OCI-M1 (cell line): ENCODE measurements around the gene LDHAL6B.

ENCODE experiments used
- DNase-seq: peaks from one replicate; lab custom pipeline; 2025; lab: John Stamatoyannopoulos, UW

Gene LDHAL6B

DNA sequence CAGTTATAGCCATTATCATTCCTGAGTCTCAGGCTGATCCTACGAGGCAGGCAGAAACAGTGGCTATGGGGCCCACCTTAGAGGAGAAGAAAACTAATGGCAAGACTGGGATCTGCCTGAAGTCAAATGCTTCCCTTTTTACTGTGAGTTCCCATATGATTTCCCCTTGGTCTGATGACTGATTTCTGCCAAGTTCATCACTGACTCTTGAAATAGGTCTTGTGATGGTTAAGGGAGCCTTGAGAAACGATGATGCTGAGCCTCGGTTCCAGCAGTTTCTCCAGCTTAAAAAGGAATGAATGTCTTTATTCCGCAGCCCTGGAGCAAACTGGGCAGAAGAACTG lies 29.4 kb upstream of the LDHAL6B start:
- no peak for DNase-seq

DNA sequence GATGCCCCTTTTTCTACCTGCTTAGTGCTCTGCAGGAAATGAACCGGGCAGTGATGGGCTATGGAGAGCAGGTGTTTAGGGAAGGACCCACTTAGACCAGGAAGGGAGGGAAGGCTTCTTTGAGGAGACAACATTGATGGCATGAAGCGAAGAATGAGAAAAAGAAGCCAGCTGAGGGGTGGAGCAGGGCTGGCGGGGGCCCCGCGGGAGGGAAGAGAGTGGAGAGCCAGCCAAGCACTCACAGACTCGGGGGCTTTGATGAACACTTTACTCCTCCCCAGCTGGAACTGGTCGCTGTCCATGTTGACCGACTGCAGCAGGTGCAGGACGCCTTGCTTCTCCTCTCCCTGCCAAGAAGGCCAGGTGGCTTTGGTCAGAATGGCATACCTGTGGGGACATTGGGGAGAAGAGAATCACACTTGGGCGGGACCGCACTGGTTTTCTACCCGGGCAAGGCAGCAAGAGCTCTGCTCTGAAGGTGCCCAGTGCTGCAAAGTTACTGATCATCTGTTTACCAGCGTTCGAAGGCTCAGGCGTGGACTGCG lies 28.4 kb upstream of the LDHAL6B start:
- DNase-seq = no peak

DNA sequence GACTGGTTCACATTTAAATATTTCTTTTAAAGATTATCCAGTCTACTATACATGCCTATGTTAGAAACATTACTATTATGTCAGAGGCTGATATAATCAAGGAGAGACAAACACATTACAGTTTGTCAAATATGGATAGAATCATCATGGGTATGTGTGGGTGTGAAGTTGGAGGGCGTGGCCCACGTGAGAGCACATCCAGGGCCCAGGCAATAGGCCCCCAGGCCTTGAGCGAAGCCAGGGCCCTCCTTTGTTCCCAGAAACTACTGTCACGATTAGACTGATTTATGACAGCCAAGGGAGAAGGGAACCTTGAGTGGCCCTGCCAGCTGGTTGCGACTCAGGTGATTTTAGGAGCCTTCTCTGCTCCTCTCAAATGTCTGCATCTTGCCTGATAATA lies 26.9 kb upstream of the LDHAL6B start:
- DNase-seq = no peak

DNA sequence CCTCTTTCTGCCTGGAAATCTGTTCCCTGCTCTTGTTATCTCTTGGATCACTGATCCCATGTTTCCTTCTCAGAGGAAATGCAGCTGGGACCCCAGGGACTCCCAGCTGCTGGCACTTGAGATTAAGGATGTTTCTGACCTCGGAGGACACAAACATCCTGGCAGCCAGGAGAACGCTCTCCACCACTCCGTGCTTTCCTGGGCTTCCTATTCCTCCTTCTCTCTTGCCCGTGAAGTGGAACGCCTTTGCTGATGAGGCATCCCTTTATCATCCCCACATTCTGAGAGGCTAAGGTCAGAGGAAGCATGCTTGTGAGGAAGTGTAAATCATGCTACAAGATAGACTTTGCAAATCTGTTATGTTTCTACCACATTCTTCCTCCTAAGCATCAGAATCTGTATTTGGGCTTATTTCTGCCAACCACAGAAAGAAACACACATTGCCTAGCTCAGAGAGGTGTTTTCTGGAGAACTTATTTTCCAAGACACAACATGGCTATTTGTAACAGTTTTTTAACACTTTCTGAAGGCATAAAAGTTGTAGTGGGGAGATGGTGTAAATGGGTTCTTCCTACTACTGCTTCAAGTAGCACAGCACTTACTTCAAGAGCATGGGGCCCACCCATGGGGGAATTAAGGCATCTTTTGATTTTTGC lies 25.6 kb upstream of the LDHAL6B start:
- no peak for DNase-seq

DNA sequence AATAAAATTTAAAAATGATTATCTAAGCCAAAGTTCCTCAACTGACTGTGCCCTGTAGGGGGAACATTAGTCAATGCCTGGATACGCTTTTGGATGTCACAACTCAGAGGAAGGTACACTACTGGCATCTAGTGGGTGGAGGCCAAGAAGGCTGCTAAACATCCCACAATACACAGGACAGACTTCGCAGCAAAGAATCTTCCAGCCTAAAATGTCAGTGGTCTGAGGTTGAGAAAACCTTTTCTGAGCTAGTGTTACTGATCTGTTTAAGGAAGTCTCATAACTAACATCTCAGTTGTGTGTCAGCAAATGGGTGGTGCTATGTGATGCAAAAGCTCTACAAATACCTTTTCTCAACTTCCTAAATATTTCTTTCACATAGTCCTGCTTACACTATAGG lies 20.9 kb upstream of the LDHAL6B start:
- peak; percentile 35 for DNase-seq

DNA sequence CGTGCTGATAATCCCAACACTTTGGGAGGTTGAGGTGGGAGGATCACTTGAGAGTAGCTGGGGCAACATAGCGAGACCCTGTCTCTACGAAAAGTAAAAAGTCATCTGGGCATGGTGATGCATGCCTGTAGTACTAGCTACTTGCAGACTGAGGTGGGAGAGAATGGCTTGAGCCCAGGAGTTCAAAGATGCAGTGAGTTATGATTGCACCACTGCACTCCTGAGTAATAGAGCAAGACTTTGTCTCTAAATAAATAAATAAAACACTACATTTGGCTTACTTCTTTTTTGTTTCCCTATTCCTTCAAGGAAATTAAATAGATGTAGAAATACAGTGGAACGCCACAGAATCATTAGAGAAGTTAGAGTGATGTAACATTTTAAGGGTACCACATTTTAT lies 20.1 kb upstream of the LDHAL6B start:
- no peak for DNase-seq

DNA sequence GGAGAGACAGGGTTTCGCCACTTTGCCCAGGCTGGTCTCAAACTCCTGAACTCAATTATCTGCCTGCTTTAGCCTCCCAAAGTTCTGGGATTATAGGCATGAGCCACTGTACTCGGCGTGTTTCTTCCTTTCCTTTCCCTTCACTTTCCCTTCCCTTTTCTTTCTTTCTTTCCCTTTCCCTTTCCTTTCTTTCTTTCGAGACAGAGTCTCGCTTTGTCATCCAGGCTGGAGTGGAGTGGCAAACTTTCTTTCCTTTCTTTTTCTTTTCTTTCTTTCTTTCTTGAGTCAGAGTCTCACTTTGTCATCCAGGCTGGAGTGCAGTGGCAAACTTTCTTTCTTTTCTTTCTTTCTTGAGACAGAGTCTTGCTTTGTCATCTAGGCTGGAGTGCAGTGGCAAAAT lies 17.4 kb upstream of the LDHAL6B start:
- no peak for DNase-seq

DNA sequence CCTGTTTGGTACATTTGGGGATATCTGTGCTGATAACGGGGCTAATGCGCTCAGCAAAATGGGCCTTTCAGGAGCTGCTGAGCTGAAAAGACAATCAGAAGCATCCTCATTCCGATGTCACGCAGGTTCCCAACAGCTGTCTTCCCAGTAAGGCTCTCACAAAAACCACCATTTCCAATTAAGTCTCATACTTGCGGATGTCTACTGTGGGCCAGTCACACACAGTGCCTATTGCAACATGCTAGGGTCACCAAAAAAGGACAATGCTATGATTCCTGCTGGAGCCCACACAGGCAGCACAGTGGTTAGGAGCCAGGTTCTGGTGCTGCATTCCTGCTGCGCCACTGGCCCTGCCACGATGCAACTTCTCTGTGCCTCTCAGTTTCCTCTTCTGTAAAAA lies 16.4 kb upstream of the LDHAL6B start:
- DNase-seq = no peak

DNA sequence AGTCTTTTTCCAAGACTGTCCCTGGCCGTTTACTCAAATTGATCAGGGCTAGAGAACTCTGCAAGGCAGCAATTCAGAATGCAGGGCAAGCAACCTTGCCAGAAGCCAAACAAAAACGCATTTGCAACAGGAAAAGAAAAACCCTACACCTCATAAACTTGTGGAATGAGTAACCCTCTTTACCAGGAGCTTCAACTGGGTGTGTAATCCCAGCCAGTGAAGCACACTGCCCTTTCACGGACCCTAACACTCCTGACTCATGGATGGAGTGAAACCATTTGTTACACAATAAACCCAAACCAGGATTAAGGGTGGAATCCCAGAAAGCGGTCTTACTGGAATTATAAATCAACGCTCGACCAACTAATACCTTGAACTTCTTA lies 14.8 kb upstream of the LDHAL6B start:
- no peak for DNase-seq

DNA sequence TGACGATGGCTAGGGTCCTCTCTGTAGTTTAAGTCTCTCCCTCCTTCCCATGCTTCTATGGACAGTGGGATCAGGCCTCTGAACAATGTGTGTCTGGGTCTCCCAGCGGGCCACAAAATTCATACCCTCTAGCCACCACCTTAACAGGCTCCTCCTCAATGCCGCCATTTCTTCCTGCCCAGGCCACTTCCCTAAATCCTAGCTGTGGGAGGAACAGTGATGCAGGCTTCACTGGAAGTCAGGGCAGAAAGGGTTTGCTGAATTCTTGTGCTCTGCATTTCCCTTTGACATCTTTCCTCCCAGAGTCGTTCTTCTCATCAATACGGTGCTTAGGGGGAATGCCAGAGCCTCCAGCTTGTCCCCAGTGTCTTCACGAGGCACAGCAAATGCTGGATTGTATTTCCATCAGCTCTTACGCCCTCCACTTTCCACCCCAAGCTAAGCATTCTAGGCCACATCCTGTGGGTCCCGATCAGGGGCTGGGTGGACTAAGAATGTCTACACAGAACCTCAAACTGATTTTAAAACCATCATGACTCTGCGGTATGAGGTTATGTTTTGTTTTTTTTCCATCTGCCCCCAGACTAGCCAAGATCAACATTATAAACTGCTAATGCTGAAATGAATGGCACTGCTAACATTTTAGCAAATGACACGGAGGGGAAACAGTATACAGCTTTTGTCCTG lies 11.9 kb upstream of the LDHAL6B start:
- DNase-seq = no peak

DNA sequence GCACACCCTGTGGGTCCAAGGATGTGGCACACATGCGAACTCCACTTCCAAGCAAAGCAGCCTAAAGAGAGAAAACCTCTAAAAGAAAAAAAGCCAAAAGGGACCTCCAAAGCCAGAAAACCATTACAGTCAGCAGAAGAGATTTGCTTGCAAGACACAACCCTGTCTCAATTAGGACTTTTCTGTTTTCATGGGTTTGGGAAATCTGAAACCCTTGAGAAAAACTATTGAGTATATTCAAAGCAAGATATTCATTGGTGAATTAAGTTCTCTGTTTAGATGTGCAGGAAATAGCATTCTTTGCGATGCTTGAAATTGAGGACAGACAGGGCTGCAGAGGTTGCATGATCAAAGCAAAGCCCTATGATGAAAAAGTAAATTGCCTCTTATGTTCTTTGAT lies 10.2 kb upstream of the LDHAL6B start:
- DNase-seq = no peak

DNA sequence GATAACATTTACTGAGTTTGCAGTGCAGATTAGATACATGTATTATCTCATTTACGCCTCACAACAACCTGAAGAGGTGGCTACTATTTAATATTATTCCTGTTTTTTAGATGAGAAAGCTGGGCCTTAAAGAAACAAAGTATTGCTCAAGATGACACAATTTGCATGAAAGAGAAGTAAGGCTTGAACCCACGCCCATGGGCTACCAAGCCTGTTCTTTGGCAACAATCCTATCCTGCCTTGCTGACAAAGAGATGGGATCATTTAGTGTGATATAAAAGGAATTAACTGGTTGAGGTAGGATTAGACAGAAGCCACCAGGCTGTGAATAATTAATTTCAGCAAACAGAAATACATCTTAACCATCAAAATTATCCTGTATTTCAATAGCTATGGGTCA lies 9.2 kb upstream of the LDHAL6B start:
- no peak for DNase-seq

DNA sequence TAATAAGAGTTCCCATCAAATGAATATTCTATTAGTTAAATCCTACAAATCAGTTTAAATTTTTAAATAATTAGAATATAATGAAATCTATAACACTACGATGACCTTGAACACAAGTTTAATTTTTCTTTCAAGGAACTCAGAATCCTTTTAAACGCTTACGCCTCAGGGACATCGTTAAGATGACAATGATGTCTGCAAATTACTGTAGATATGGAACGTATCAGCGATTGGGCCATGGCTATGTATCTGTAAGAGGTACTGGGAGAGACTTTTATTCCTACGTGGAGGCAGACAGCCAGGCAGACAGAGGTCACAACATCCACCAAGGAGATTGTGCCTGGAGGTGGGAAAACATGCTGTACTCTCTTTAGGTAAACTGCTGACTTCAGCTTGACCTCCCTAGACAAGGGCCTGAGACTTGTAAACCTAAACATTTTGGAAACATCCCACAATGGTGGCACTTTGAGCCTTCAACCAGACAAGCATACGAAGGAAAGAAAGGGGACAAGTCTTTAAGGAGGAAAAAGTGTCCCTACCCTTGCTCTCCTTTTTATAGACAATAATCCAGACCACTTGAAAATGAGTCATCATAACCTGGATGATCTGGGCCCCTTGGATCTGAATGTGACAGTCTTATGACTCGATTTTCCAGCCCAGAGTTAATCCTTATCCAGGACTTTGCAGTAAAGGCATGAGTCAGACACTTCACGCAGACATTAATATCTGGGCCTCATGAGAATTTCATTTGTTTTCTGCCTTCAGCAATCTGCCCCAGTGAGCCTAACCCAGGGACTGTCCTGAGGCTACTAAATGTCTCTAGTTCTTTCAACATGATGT lies 6.8 kb upstream of the LDHAL6B start:
- no peak for DNase-seq

DNA sequence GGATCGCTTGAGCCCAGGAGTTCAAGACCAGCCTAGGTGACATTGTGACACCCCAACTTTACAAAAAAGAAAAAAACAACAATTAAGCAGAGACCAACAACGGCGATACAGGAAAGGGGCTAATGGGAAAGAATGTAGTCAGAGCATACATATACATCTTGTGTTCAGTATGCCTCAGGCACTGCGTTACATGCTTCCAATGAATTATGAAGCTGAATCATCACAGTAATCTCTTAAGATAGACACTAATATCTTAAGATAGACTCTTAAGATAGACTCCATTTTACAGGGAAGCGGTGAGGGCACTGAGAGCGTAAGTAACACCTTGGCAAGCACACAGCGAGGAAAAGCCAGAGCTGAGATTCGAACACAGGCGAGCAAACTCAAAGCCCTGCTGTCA lies 6.1 kb upstream of the LDHAL6B start:
- DNase-seq = no peak

DNA sequence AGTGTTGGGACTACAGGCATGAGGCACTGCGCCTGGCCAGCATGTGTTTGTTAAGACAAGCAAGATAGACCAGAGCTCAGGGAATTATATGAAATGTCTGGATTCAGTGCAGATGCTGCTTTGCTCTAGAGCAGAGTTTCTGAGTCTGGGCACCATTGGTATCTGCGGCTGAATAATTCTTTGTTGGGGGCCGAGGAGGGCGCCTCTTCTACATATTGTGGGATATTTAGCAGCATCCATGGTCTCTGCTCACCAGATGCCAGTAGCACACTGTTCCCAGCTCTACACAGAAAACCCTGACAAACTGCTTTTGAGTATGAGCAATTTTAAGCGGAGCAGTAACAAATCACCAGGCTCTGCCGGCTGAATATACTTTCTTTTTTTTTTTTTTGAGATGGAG lies 3.6 kb upstream of the LDHAL6B start:
- DNase-seq = no peak

DNA sequence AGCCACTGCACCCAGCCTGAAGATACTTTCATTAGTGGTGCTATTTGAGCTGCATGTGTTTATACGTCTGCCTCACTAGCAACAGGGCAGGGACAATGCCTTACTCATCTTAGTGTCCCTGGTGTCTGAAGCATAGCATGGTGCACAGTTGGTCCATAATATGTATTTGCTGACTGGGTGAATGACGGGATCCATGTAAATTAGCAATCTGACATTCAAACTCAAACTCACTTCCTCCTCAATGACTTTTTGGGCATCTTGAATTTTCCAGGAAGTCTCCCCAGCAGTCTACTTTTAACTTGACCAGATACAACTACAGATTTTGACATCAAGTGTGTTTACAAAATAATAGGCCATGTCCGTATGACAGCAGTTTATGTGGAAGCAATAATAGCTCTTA lies 3.0 kb upstream of the LDHAL6B start:
- DNase-seq = no peak

DNA sequence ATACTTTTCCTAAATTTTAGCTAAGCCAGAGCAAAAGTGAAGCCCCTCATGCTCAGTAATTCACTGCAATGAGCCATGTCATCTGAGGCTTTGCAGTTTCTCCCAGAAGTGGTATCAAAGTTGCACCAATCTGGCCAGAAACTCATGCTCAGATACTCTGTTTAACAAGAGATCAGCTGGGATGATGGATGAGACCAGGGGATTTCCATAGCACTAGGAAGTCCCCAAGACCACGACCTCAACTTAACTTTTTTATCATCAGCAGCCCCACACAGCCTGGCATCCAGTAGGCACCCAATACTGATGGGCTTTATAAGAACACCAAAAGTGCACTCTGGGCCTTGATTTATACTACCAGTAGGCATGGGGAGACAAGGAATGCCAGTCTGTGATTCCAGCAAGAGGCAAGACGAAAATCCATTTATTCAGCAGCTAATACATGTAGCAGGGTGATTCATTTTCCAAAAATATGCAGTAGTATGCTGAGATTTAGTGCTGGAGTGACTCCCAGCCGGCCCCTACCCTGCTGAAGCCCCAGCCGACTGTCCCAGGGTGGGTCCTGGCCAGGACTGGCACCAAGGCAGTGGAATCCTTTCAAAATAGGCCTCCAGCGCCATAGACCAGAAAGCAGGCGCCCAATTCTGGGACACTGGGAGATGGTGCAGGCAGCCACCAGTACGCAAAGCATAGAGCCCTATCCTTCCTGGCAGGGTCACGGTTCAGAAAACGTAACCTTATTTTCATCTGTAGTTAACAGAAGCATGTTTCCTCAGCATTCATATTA lies 612 bp upstream of the LDHAL6B start:
- DNase-seq = no peak

DNA sequence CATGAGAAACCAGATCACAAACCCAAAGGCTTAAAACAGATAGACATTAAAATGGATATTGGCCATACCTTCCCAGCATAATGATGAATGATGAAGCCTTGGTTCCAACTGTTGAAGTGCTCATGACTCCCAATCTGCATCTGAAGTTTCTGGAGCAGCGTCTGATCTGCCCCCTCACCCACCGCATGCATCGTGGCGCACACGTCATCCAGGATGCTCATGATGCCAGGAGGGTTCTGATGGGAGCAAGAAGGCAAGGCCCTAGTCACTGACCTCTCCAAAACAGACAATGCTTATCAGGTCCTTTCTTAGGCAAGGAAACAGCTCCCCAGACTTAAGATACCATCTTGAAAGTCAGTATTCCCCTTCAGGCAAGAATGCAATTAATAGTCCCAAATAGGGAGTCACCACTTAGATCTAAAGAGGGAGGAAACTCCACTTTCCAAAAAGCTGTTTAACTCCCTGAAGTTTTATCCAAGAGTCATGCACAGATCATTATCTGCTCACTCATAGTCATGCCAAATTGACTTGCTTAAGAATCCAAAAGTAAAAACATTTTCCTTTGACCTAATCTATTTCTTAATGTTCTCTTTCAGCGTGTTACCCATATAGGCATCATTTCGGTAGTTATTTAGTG lies 2.1 kb downstream of the LDHAL6B start:
- no peak for DNase-seq

DNA sequence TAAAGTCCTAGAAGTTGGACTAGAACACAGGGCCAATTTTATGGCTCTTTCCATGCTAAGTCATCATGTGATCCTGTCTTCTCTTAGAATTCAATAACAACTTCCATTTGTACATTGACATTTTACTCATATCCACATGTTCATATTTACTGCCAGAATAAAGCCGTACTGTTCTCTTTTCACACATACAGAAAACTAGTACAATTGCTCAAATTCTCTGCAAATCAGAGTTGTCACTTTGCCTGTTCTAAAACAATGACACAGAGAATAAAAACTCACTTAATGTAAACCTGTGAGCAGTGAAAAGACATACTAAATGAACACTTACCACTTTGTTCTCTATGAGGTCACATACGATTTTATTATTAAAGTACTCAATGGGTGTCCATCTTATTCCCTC lies 3.5 kb downstream of the LDHAL6B start:
- DNase-seq = no peak

DNA sequence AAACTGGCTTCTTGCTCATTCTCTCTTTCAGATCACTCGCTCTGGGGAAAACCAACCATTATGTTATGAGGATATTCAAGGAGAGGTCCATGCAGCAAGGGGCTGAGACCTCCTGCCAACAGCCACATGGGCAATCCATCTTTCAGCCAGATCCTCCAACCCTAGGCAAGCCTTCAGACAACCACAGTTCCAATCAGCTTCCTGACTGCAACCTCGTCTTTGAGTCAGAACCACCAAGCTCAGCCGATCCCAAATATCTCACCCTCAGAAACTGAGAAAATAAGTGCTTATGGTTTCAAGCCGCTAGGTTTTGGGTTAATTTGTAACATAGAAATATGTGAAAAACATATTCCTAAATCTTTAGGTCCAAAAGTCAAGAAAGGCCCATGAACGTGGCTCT lies 10.3 kb downstream of the LDHAL6B start:
- no peak for DNase-seq

DNA sequence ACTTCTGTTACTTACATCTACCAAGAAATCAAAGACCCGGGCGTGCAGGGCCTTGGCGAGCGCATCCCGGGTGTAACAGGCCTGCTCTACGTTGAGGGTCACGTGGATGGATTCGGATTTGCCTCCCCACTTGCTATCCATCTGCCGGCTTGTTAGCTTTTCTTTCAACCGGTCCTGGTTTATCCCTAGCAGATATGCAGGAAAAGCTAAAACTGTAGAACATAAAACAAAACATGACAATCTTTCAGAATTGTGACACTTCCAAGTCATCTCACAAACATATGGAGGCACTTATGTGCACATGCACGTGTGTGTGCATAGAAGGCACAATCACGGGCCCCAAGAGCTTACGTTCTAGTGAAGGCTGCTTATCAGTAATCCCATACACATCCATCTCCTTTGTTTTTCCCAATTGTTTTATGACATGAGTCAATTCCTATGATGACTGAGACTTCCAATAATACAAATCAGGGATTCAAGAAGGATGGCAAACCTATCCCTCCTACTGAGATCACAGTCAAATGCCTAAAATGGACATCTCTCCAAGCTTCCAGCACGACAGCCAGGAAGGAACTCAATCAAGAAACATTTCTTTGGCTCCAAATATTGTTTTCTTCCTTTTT lies 11.3 kb downstream of the LDHAL6B start:
- no peak for DNase-seq
